Ovary (tissue), 3 donors: ENCODE measurements around the gene ATP2A2.

Source experiments
- CTCF ChIP-seq, 3 donors: fragments of 450-650 bp in 2 of 3; fragments of 200-600 bp in 1 of 3; IDR thresholded peaks; one replicate each; pipeline versions ENCODE4 v1.5.1 to v1.8.0; 2016 to 2022; ENCODE audit warnings: antibody characterized with exemption in 3 of 3, mild to moderate bottlenecking in 1 of 3
- EP300 ChIP-seq: sonication (generic); formaldehyde crosslinking; IDR thresholded peaks from one replicate; pipeline ENCODE4 v1.6.1; 2017; ENCODE audit warnings: antibody characterized with exemption
- POLR2A ChIP-seq: fragments of 450-650 bp; IDR thresholded peaks from one replicate; pipeline ENCODE4 v1.6.1; 2017; ENCODE audit warnings: antibody characterized with exemption, mild to moderate bottlenecking, moderate library complexity
- donor health status: DM: no; HTN: no; CAD: no.

- TF ChIP-seq POLR2A (no peak), CTCF (IDR thresholded peaks at IDR 0.05) (no peak), EP300 (no peak)
Observed at GRCh38 chr12:110349514-110350151, 68.6 kb downstream of the ATP2A2 start.
